Sciatic nerve (tissue), 2 donors: Measurements from ENCODE around the gene DENND4A. TPM values are rescaled to one million over a fixed set of nuclear protein-coding genes. Genes with fewer than 3 reads are reported as not detected.

Experiments used
- ATAC-seq: fragments of 200-7000 bp; cut with Tn5 transposase; one replicate; pipeline ENCODE4 v1.9.1; 2020; ENCODE audit warnings: mild to moderate bottlenecking, moderate library complexity
- DNase-seq: peaks from one replicate; pipeline ENCODE4 v3.0.0-alpha.2; 2020; ENCODE audit warnings: low spot score
- intact Hi-C: fragments of 100-400 bp; cut with DNase I; formaldehyde crosslinking; loops from one replicate; pipeline ENCODE4 v1.14.2; 2022
- total RNA-seq: library from RNA; stranded (reverse); fragmentation: NEBNext Ultra II Directional; extraction: Animal tissue kit (Norgen Biotek cat#: 25700); gene quantifications from one replicate; pipeline ENCODE4 v1.2.1, GENCODE V29; 2021
- donor health status: DM: no; HTN: no; CAD: no.
- donor health status: DM: no; HTN: no; CAD: no.

The DENND4A gene
- total RNA-seq, 1 donor from 2014 or later: 46.5 TPM

GRCh38 chr15:65651831-65652749 lies 140.0 kb downstream of the DENND4A start:
- no peak for ATAC-seq
- no peak for DNase-seq
- intact Hi-C loops: no loop called here

- intact Hi-C loops: no loop called here
- no peak for ATAC-seq
Measured at GRCh38 chr15:65651042-65651322, 141.1 kb downstream of the DENND4A start.

GRCh38 chr15:65650312-65651041 lies 141.6 kb downstream of the DENND4A start:
- DNase-seq (no peak), ATAC-seq (no peak)
- intact Hi-C loops: no loop called here

More at GRCh38 chr15:65651042-65651322, 141.1 kb downstream of the DENND4A start:
- DNase-seq: no peak

- no peak for ATAC-seq
- intact Hi-C loops: no loop called here
- DNase-seq: no peak
Measured at GRCh38 chr15:65646486-65646885, 145.6 kb downstream of the DENND4A start.

- intact Hi-C loops: no loop called here
- DNase-seq (no peak), ATAC-seq (no peak)
Measured at GRCh38 chr15:65645392-65645791, 146.7 kb downstream of the DENND4A start.

GRCh38 chr15:65644282-65644681 lies 147.8 kb downstream of the DENND4A start:
- intact Hi-C loops: no loop called here
- no peak for ATAC-seq
- no peak for DNase-seq

GRCh38 chr15:65642594-65642993 lies 149.5 kb downstream of the DENND4A start:
- DNase-seq: no peak
- no peak for ATAC-seq
- intact Hi-C loops: no loop called here

GRCh38 chr15:65641768-65642475 lies 150.2 kb downstream of the DENND4A start:
- ATAC-seq: no peak
- DNase-seq: no peak
- intact Hi-C loops: no loop called here

GRCh38 chr15:65639509-65639908 lies 152.6 kb downstream of the DENND4A start:
- no peak for DNase-seq
- intact Hi-C loops: no loop called here
- ATAC-seq: no peak

GRCh38 chr15:65638681-65639089 lies 153.4 kb downstream of the DENND4A start:
- intact Hi-C loops: no loop called here
- DNase-seq (no peak), ATAC-seq (peak; percentile 91)

- DNase-seq (no peak), ATAC-seq (no peak)
- intact Hi-C loops: no loop called here
Measured at GRCh38 chr15:65638109-65638508, 154.0 kb downstream of the DENND4A start.

- intact Hi-C loops: no loop called here
- ATAC-seq (no peak), DNase-seq (no peak)
Measured at GRCh38 chr15:65634356-65634755, 157.7 kb downstream of the DENND4A start.

GRCh38 chr15:65633752-65634151 lies 158.3 kb downstream of the DENND4A start:
- no peak for ATAC-seq

GRCh38 chr15:65632780-65633375 lies 159.2 kb downstream of the DENND4A start:
- intact Hi-C loops: no loop called here
- ATAC-seq: no peak
- DNase-seq: no peak

More at GRCh38 chr15:65633752-65634151, 158.3 kb downstream of the DENND4A start:
- intact Hi-C loops: no loop called here
- no peak for DNase-seq

GRCh38 chr15:65631503-65631902 lies 160.6 kb downstream of the DENND4A start:
- DNase-seq: no peak
- ATAC-seq: no peak
- intact Hi-C loops: no loop called here

GRCh38 chr15:65630760-65631159 lies 161.3 kb downstream of the DENND4A start:
- ATAC-seq (no peak), DNase-seq (no peak)
- intact Hi-C loops: no loop called here

- ATAC-seq: no peak
- intact Hi-C loops: no loop called here
- no peak for DNase-seq
Measured at GRCh38 chr15:65629548-65629947, 162.5 kb downstream of the DENND4A start.

GRCh38 chr15:65626856-65627255 lies 165.2 kb downstream of the DENND4A start:
- intact Hi-C loops: no loop called here
- DNase-seq (no peak), ATAC-seq (no peak)

GRCh38 chr15:65623103-65623502 lies 169.0 kb downstream of the DENND4A start:
- no peak for ATAC-seq
- intact Hi-C loops: no loop called here
- no peak for DNase-seq
